Astrocyte (in vitro differentiated cells and primary cell): ENCODE results near the gene ACVRL1.

Experiments used
- CTCF ChIP-seq: IDR thresholded peaks from 2 replicates; pipeline ENCODE4 v1.5.1; 2011; ENCODE audit warnings: low read depth, mild to moderate bottlenecking, inconsistent platforms, low read length, moderate library complexity; ENCODE audit not compliant: insufficient read depth
- EZH2 ChIP-seq: IDR thresholded peaks from 2 replicates; pipeline ENCODE4 v1.6.1; 2012; ENCODE audit warnings: mild to moderate bottlenecking, low read length, inconsistent platforms; ENCODE audit not compliant: insufficient read depth

GRCh38 chr12:51926064-51926632 lies 18.8 kb downstream of the ACVRL1 start:
- TF ChIP-seq CTCF (no peak), EZH2 (no peak)
